H1 (cell line): Measurements from ENCODE around the gene TTC27. TPM values are rescaled to one million over a fixed set of nuclear protein-coding genes. Genes with fewer than 3 reads are reported as not detected.

Experiments used
- CTCF ChIA-PET: fragments of 300-600 bp; sonication (Branson Sonifier 250); formaldehyde crosslinking; loops from one replicate; lab custom pipeline; 2021; ENCODE audit not compliant: partially characterized antibody; lab: Charles Lee
- POLR2A ChIA-PET: fragments of 300-600 bp; sonication (Branson Sonifier 250); formaldehyde crosslinking; loops from one replicate; lab custom pipeline; 2021; ENCODE audit warnings: inconsistent platforms; ENCODE audit not compliant: partially characterized antibody; lab: Charles Lee
- DNase-seq, 2 experiments: peaks; one replicate each; pipeline versions ENCODE4 v3.0.0 to v3.0.0-alpha.2; 2010 to 2022; ENCODE audit warnings: low spot score in 2 of 2, low read depth in 1 of 2, mixed read lengths in 1 of 2
- FAIRE-seq: peaks from 2 replicates; lab custom pipeline; 2011; peaks lifted over from hg19 to GRCh38; lab: Jason Lieb, UNC
- H2AFZ ChIP-seq: 2 replicates; pipeline ENCODE4 v1.8.1; 2012; ENCODE audit warnings: low read length, inconsistent platforms
- H2AK5ac ChIP-seq: 2 replicates; pipeline ENCODE4 v1.6.1; 2013; ENCODE audit warnings: low read depth, low read length
- H2BK120ac ChIP-seq: replicated peaks from 2 replicates; pipeline ENCODE3; 2013; ENCODE audit warnings: low read depth, low read length, inconsistent platforms
- H2BK12ac ChIP-seq: 2 replicates; pipeline ENCODE4 v1.6.1; 2013; ENCODE audit warnings: low read depth, low read length
- H2BK15ac ChIP-seq: 2 replicates; pipeline ENCODE4 v1.6.1; 2013; ENCODE audit warnings: low read length
- H2BK20ac ChIP-seq: 2 replicates; pipeline ENCODE4 v1.6.1; 2013; ENCODE audit warnings: low read length
- H2BK5ac ChIP-seq: 2 replicates; pipeline ENCODE4 v1.6.1; 2013; ENCODE audit warnings: low read depth, low read length
- H3K14ac ChIP-seq: 2 replicates; pipeline ENCODE4 v1.6.1; 2013; ENCODE audit warnings: inconsistent platforms; ENCODE audit not compliant: insufficient read length
- H3K18ac ChIP-seq: 2 replicates; pipeline ENCODE4 v1.6.1; 2013; ENCODE audit warnings: low read length; ENCODE audit errors: extremely low read depth
- H3K23ac ChIP-seq: 2 replicates; pipeline ENCODE4 v1.6.1; 2013; ENCODE audit warnings: inconsistent platforms; ENCODE audit not compliant: insufficient read length
- H3K23me2 ChIP-seq: 2 replicates; pipeline ENCODE4 v1.6.1; 2013; ENCODE audit warnings: low read depth, low read length
- H3K27ac ChIP-seq: 2 replicates; pipeline ENCODE4 v1.6.1; 2011; ENCODE audit warnings: low read depth, low read length, inconsistent platforms
- H3K27me3 ChIP-seq, 4 experiments: replicated peaks in 1 of 4; 1 replicate in 1 of 4; 2 replicates in 3 of 4; pipeline versions ENCODE4 v1.6.1 to v1.8.1; 2011 to 2013; ENCODE audit warnings: low read length in 3 of 4, mild to moderate bottlenecking in 3 of 4, inconsistent platforms in 2 of 4, mixed read lengths in 2 of 4, moderate library complexity in 1 of 4; ENCODE audit not compliant: control insufficient read depth in 3 of 4, insufficient read depth in 3 of 4; ENCODE audit errors: extremely low read depth in 1 of 4
- H3K36me3 ChIP-seq, 4 experiments: 2 replicates each; pipeline versions ENCODE4 v1.6.1 to v1.8.1; 2011 to 2013; ENCODE audit warnings: mild to moderate bottlenecking in 4 of 4, low read length in 3 of 4, moderate library complexity in 2 of 4, control low read depth in 1 of 4, inconsistent platforms in 1 of 4; ENCODE audit not compliant: insufficient read depth in 4 of 4, control insufficient read depth in 2 of 4
- H3K4ac ChIP-seq: replicated peaks from 2 replicates; pipeline ENCODE3; 2013; ENCODE audit warnings: low read length, low read depth, mixed read lengths, inconsistent platforms; ENCODE audit not compliant: insufficient read length
- H3K4me1 ChIP-seq, 4 experiments: replicated peaks in 1 of 4; 1 replicate in 1 of 4; 2 replicates in 3 of 4; pipeline versions ENCODE4 v1.6.1 to v1.8.1; 2011 to 2013; ENCODE audit warnings: low read length in 3 of 4, inconsistent platforms in 2 of 4, mixed read lengths in 1 of 4; ENCODE audit not compliant: insufficient read depth in 4 of 4, control insufficient read depth in 3 of 4
- H3K4me2 ChIP-seq, 2 experiments: 2 replicates each; pipeline versions ENCODE4 v1.6.1 to v1.8.1; 2011 to 2013; ENCODE audit warnings: low read depth in 2 of 2, low read length in 2 of 2, control low read depth in 1 of 2, inconsistent platforms in 1 of 2, mild to moderate bottlenecking in 1 of 2; ENCODE audit not compliant: insufficient read depth in 1 of 2
- H3K4me3 ChIP-seq, 4 experiments: fragments of 200-600, 300-600 bp in 1 of 4; sonication (generic), shearing (Covaris generic), sonication (Bioruptor Twin) in 1 of 4; 2 replicates each; pipeline versions ENCODE4 v1.5.1 to v1.8.1; 2011 to 2016; ENCODE audit warnings: low read length in 4 of 4, low read depth in 3 of 4, control low read depth in 2 of 4, inconsistent platforms in 2 of 4, mild to moderate bottlenecking in 2 of 4, mixed read lengths in 1 of 4, moderate library complexity in 1 of 4; ENCODE audit not compliant: insufficient read depth in 2 of 4; ENCODE audit errors: extremely low read depth in 1 of 4
- H3K56ac ChIP-seq: replicated peaks from 2 replicates; pipeline ENCODE3; 2013; ENCODE audit warnings: low read depth, mild to moderate bottlenecking, mixed read lengths, low read length, inconsistent platforms; ENCODE audit not compliant: insufficient read length
- H3K79me1 ChIP-seq: 2 replicates; pipeline ENCODE4 v1.6.1; 2013; ENCODE audit warnings: low read depth, low read length, control low read depth
- H3K79me2 ChIP-seq, 2 experiments: 2 replicates each; pipeline versions ENCODE4 v1.6.1 to v1.8.1; 2012 to 2013; ENCODE audit warnings: low read length in 2 of 2, mild to moderate bottlenecking in 2 of 2, inconsistent platforms in 1 of 2; ENCODE audit not compliant: insufficient read depth in 2 of 2, control insufficient read depth in 1 of 2
- H3K9ac ChIP-seq, 4 experiments: replicated peaks in 1 of 4; 1 replicate in 1 of 4; 2 replicates in 3 of 4; pipeline versions ENCODE4 v1.6.1 to v1.8.1; 2011 to 2013; ENCODE audit warnings: low read depth in 3 of 4, low read length in 3 of 4, control low read depth in 2 of 4, mild to moderate bottlenecking in 2 of 4, moderate library complexity in 2 of 4, inconsistent platforms in 1 of 4; ENCODE audit errors: extremely low read depth in 1 of 4
- H3K9me3 ChIP-seq, 2 experiments: 2 replicates each; pipeline versions ENCODE4 v1.6.1 to v1.8.1; 2012 to 2013; ENCODE audit warnings: mild to moderate bottlenecking in 2 of 2, moderate library complexity in 2 of 2, control low read depth in 1 of 2, inconsistent platforms in 1 of 2, low read depth in 1 of 2, low read length in 1 of 2, mixed read lengths in 1 of 2; ENCODE audit not compliant: insufficient read depth in 2 of 2
- H4K20me1 ChIP-seq, 2 experiments: replicated peaks in 1 of 2; 2 replicates each; pipeline versions ENCODE3 to v1.8.1; 2011 to 2013; ENCODE audit warnings: inconsistent platforms in 2 of 2, low read length in 2 of 2, mild to moderate bottlenecking in 1 of 2; ENCODE audit not compliant: insufficient read depth in 2 of 2, control insufficient read depth in 1 of 2
- H4K5ac ChIP-seq: 2 replicates; pipeline ENCODE4 v1.6.1; 2013; ENCODE audit warnings: low read length, low read depth, mixed read lengths, inconsistent platforms; ENCODE audit not compliant: insufficient read length
- H4K8ac ChIP-seq: 2 replicates; pipeline ENCODE4 v1.8.0; 2013; ENCODE audit warnings: mild to moderate bottlenecking, moderate library complexity, low read length, inconsistent platforms; ENCODE audit not compliant: insufficient read depth; ENCODE audit errors: extremely low read depth
- H4K91ac ChIP-seq: replicated peaks from 2 replicates; pipeline ENCODE3; 2013; ENCODE audit warnings: low read length, mixed read lengths, inconsistent platforms; ENCODE audit not compliant: insufficient read length
- WGBS, 2 experiments: shearing (Covaris generic) in 1 of 2; methylation state at CpG; one replicate each; pipeline versions ENCODE4 v1.1.6 to v1.1.7; 2013 to 2015; ENCODE audit warnings: low lambda C conversion rate in 2 of 2, mixed read lengths in 2 of 2, inconsistent platforms in 1 of 2, low coverage in 1 of 2, missing lambda C conversion rate in 1 of 2; ENCODE audit not compliant: insufficient replicate concordance in 2 of 2, insufficient coverage in 1 of 2, insufficient read length in 1 of 2; ENCODE audit errors: extremely low coverage in 1 of 2, missing lambda C conversion rate in 1 of 2; 5-methylcytosine and 5-hydroxymethylcytosine counted together
- polyA plus RNA-seq, 7 experiments: library from polyadenylated mRNA; depleted of rRNA in 3 of 7; stranded (reverse) in 5 of 7; unstranded in 2 of 7; fragments of >200 nt in 5 of 7; fragments of 200-250 nt in 2 of 7; gene quantifications; 1 replicate in 5 of 7; 2 replicates in 1 of 7; 4 replicates in 1 of 7; pipeline versions ENCODE4 v1.2.1 to v1.2.3, GENCODE V29; 2011 to 2013; ENCODE audit warnings: missing spikeins in 2 of 7, mixed read lengths in 2 of 7
- total RNA-seq: library from RNA; stranded (reverse); fragmentation: NEBNext Ultra II Directional; extraction: Animal tissue kit (Norgen Biotek cat#: 25700); gene quantifications from 2 replicates; pipeline ENCODE4 v1.2.1, GENCODE V29; 2021

The TTC27 gene
- total and polyA plus RNA-seq, 2 of the 8 experiments (the other 6 are each of a cell fraction or from before 2014, with no cell fraction given) = 13.8 to 29.1 TPM

GRCh38 chr2:32824070-32824809 is 196.4 kb downstream of the TTC27 start:
- Histone ChIP-seq H3K56ac (no peak overlapping the region), H3K79me1 (no peaks in the 10 kb centered on the region), H4K20me1 (no peaks in the 10 kb centered on the region), H3K4ac (no peak overlapping the region), H3K18ac (no peak overlapping the region), H3K14ac (no peak overlapping the region), H3K23me2 (no peaks in the 10 kb centered on the region; the same call in 1 of the 2 replicates), H3K36me3 (no peaks in the 10 kb centered on the region), H2BK20ac (no peak overlapping the region), H2BK120ac (no peak overlapping the region), H4K91ac (no peak overlapping the region), H3K4me3 (no peak overlapping the region), H3K79me2 (no peaks in the 10 kb centered on the region), H3K27ac (no peak overlapping the region), H3K27me3 (no peaks in the 10 kb centered on the region), H2BK12ac (no peak overlapping the region), H2AK5ac (no peak overlapping the region), H4K5ac (no peak overlapping the region), H4K8ac (no peak overlapping the region), H2AFZ (no peak overlapping the region), H3K9me3 (no peaks in the 10 kb centered on the region), H2BK5ac (no peak overlapping the region), H3K9ac (no peak overlapping the region), H2BK15ac (no peak overlapping the region), H3K23ac (no peak overlapping the region), H3K4me2 (no peak overlapping the region), H3K4me1 (no peaks in the 10 kb centered on the region; a peak in 1 of 7 replicates)
- ChIA-PET POLR2A (no interaction called here), CTCF (interaction anchor here (0.6 to 2.9 kb wide), 9 partner anchors 13 to 615 kb away, joined by 3 to 10 read pairs (median 3); no protein-coding TSS in a partner anchor)
- DNase-seq (no peak), FAIRE-seq (no peak)
- WGBS, 2 experiments = 89% methylated on average over 3 of the region's 3 CpGs; no CpG with 5 or more reads in 1 of the 2 experiments
